GM18909 (cell line): Measurements from ENCODE around the gene DCUN1D2.
"Not testable (repeated sequence)": the region's sequence is repeated elsewhere in the genome, so short reads cannot be mapped to it uniquely, and the experiment has no call there.

Source experiments
- ATAC-seq: cut with Tn5 transposase; IDR thresholded peaks from one replicate; pipeline ENCODE4 v1.9.1; 2021; ENCODE audit warnings: mild to moderate bottlenecking; ENCODE audit not compliant: unreplicated experiment, poor library complexity

The DCUN1D2 gene

GRCh38 chr13:113490496-113491417 lies at the start of gene DCUN1D2:
Gene DCUN1D2 (minus strand): TSS chr13:113490711. CDS start chr13:113490669, 42 bp downstream.
- peak; percentile 86 for ATAC-seq

GRCh38 chr13:113539822-113540221 lies 49.3 kb upstream of the DCUN1D2 start:
- no peak for ATAC-seq

GRCh38 chr13:113539176-113539575 lies 48.7 kb upstream of the DCUN1D2 start:
- ATAC-seq: no peak

GRCh38 chr13:113538689-113539058 lies 48.2 kb upstream of the DCUN1D2 start:
- no peak for ATAC-seq

GRCh38 chr13:113537909-113538688 lies 47.6 kb upstream of the DCUN1D2 start:
- ATAC-seq: no peak

- ATAC-seq: no peak
These were observed 46.7 kb upstream of the DCUN1D2 start for GRCh38 chr13:113537205-113537604.

- no peak for ATAC-seq
These were observed 46.1 kb upstream of the DCUN1D2 start for GRCh38 chr13:113536461-113537110.

GRCh38 chr13:113535381-113535781 lies 44.9 kb upstream of the DCUN1D2 start:
- ATAC-seq: no peak

GRCh38 chr13:113534236-113534860 lies 43.8 kb upstream of the DCUN1D2 start:
- ATAC-seq: no peak

GRCh38 chr13:113533161-113533840 lies 42.8 kb upstream of the DCUN1D2 start:
- ATAC-seq: no peak

GRCh38 chr13:113532156-113532806 lies 41.8 kb upstream of the DCUN1D2 start:
- no peak for ATAC-seq

- ATAC-seq: no peak
These were observed 40.7 kb upstream of the DCUN1D2 start for GRCh38 chr13:113531041-113531873.

GRCh38 chr13:113528813-113529180 lies 38.3 kb upstream of the DCUN1D2 start:
- ATAC-seq: no peak

GRCh38 chr13:113528101-113528812 lies 37.7 kb upstream of the DCUN1D2 start:
- no peak for ATAC-seq

- no peak for ATAC-seq
These were observed 36.9 kb upstream of the DCUN1D2 start for GRCh38 chr13:113527272-113527958.

- ATAC-seq: no peak
These were observed 36.1 kb upstream of the DCUN1D2 start for GRCh38 chr13:113526466-113527220.

GRCh38 chr13:113522438-113522837 lies 31.9 kb upstream of the DCUN1D2 start:
- ATAC-seq: not testable (repeated sequence)
